Left ventricle myocardium inferior (tissue), 1 donor: ENCODE data around the gene PCBP2. TPM values are rescaled to one million over a fixed set of nuclear protein-coding genes. Genes with fewer than 3 reads are reported as not detected.

Experiments
- DNase-seq: peaks from one replicate; pipeline ENCODE4 v3.0.0-alpha.2; 2020
- H3K27ac ChIP-seq: fragments of 200-600 bp; replicated peaks from 2 replicates; pipeline ENCODE4 v1.8.0; 2021
- H3K27me3 ChIP-seq: fragments of 200-600 bp; 2 replicates; pipeline ENCODE4 v1.8.0; 2021; ENCODE audit warnings: low read depth
- H3K36me3 ChIP-seq: fragments of 200-600 bp; 2 replicates; pipeline ENCODE4 v1.8.0; 2021
- H3K4me1 ChIP-seq: fragments of 200-600 bp; 2 replicates; pipeline ENCODE4 v1.8.0; 2021
- H3K4me3 ChIP-seq: fragments of 200-600 bp; 2 replicates; pipeline ENCODE4 v1.8.0; 2021; ENCODE audit warnings: mild to moderate bottlenecking, moderate library complexity
- H3K9me3 ChIP-seq: fragments of 200-600 bp; replicated peaks from 2 replicates; pipeline ENCODE4 v1.8.0; 2021
- CTCF ChIP-seq: fragments of 200-600 bp; IDR thresholded peaks from 2 replicates; pipeline ENCODE4 v1.8.0; 2021; ENCODE audit warnings: antibody characterized with exemption, mild to moderate bottlenecking, borderline replicate concordance
- intact Hi-C: fragments of 100-400 bp; cut with micrococcal nuclease; formaldehyde crosslinking; loops from one replicate; pipeline ENCODE4 v1.11.0; 2022
- total RNA-seq: library from RNA; stranded (reverse); fragmentation: NEBNext Ultra II Directional; extraction: Animal tissue kit (Norgen Biotek cat#: 25700); gene quantifications from one replicate; pipeline ENCODE4 v1.2.1, GENCODE V29; 2021
- donor health status: DM: no; HTN: yes; CAD: no; lungs with severe emphysema.

Gene PCBP2
- total RNA-seq, 1 donor from 2014 or later = 530 TPM

GRCh38 chr12:53483979-53484377 lies 32.1 kb downstream of the PCBP2 start:
- Histone ChIP-seq H3K27me3 (no peaks in the 10 kb centered on the region), H3K27ac (no peak overlapping the region), H3K4me3 (no peak overlapping the region), H3K9me3 (no peaks in the 10 kb centered on the region), H3K4me1 (peaks cover 39% of the 10 kb centered on the region), H3K36me3 (peaks cover 73% of the 10 kb centered on the region)
- intact Hi-C loops = no loop called here
- no peak for TF ChIP-seq CTCF
- no peak for DNase-seq

GRCh38 chr12:53484686-53485575 lies 33.0 kb downstream of the PCBP2 start:
- Histone ChIP-seq H3K27me3 (no peaks in the 10 kb centered on the region), H3K9me3 (no peaks in the 10 kb centered on the region), H3K4me1 (peaks cover 36% of the 10 kb centered on the region), H3K36me3 (peaks cover 65% of the 10 kb centered on the region), H3K4me3 (no peak overlapping the region), H3K27ac (no peak overlapping the region)
- no peak for DNase-seq
- no peak for TF ChIP-seq CTCF
- intact Hi-C loops = no loop called here

GRCh38 chr12:53485955-53486735 lies 34.2 kb downstream of the PCBP2 start:
- no peak overlapping the region for H3K27ac ChIP-seq
- no peaks in the 10 kb centered on the region for H3K27me3 ChIP-seq
- H3K9me3 ChIP-seq = no peaks in the 10 kb centered on the region
- no peak for TF ChIP-seq CTCF
- intact Hi-C loops = no loop called here
- no peak for DNase-seq
- peaks cover 25% of the 10 kb centered on the region for H3K4me1 ChIP-seq
- peaks cover 53% of the 10 kb centered on the region for H3K36me3 ChIP-seq
- no peak overlapping the region for H3K4me3 ChIP-seq

- Histone ChIP-seq H3K36me3 (peaks cover 45% of the 10 kb centered on the region), H3K9me3 (no peaks in the 10 kb centered on the region), H3K4me1 (peaks cover 20% of the 10 kb centered on the region), H3K27ac (no peak overlapping the region), H3K27me3 (no peaks in the 10 kb centered on the region), H3K4me3 (no peak overlapping the region)
- no peak for DNase-seq
- intact Hi-C loops = no loop called here
- no peak for TF ChIP-seq CTCF
Observed at GRCh38 chr12:53486736-53487487, 35.0 kb downstream of the PCBP2 start.

- no peak for DNase-seq
- no peaks in the 10 kb centered on the region for H3K9me3 ChIP-seq
- H3K27me3 ChIP-seq = no peaks in the 10 kb centered on the region
- H3K4me3 ChIP-seq = no peak overlapping the region
- peaks cover 26% of the 10 kb centered on the region for H3K4me1 ChIP-seq
- H3K27ac ChIP-seq = no peak overlapping the region
- H3K36me3 ChIP-seq = peaks cover 24% of the 10 kb centered on the region
- intact Hi-C loops = no loop called here
- TF ChIP-seq CTCF = no peak
Observed at GRCh38 chr12:53489242-53489864, 37.5 kb downstream of the PCBP2 start.
